Mononuclear cell (primary cell): ENCODE results near the gene PTPRE. TPM values are rescaled to one million over a fixed set of nuclear protein-coding genes. Genes with fewer than 3 reads are reported as not detected.

ENCODE experiments used
- H3K27me3 ChIP-seq: 2 replicates; pipeline ENCODE4 v1.6.0; 2011; ENCODE audit warnings: low read length, control low read depth; ENCODE audit not compliant: insufficient read depth
- H3K4me1 ChIP-seq: 2 replicates; pipeline ENCODE4 v1.5.1; 2011; ENCODE audit warnings: mild to moderate bottlenecking, low read length, control low read depth; ENCODE audit not compliant: insufficient read depth
- H3K4me3 ChIP-seq: 2 replicates; pipeline ENCODE4 v1.5.1; 2011; ENCODE audit warnings: mild to moderate bottlenecking, low read length, moderate library complexity
- H3K9me3 ChIP-seq: 2 replicates; pipeline ENCODE4 v1.5.1; 2011; ENCODE audit warnings: low read depth, mild to moderate bottlenecking, control low read depth, low read length
- total RNA-seq: library from RNA; depleted of rRNA; stranded (reverse); fragments of >200 nt; gene quantifications from one replicate; pipeline ENCODE4 v1.2.3, GENCODE V29; 2012

The PTPRE gene
- total RNA-seq, 1 donor = 205 TPM

GRCh38 chr10:127943336-127943910 is 36.5 kb downstream of the PTPRE start:
- Histone ChIP-seq H3K9me3 (no peaks in the 10 kb centered on the region), H3K4me1 (peaks cover 26% of the 10 kb centered on the region), H3K4me3 (no peak overlapping the region), H3K27me3 (no peaks in the 10 kb centered on the region)

GRCh38 chr10:127944256-127944655 is 37.4 kb downstream of the PTPRE start:
- H3K9me3 ChIP-seq = no peaks in the 10 kb centered on the region
- no peaks in the 10 kb centered on the region for H3K27me3 ChIP-seq
- peaks cover 26% of the 10 kb centered on the region for H3K4me1 ChIP-seq
- no peak overlapping the region for H3K4me3 ChIP-seq

- no peaks in the 10 kb centered on the region for H3K9me3 ChIP-seq
- H3K27me3 ChIP-seq = no peaks in the 10 kb centered on the region
- H3K4me3 ChIP-seq = no peak overlapping the region
- H3K4me1 ChIP-seq = peaks cover 26% of the 10 kb centered on the region
These were observed 38.4 kb downstream of the PTPRE start for GRCh38 chr10:127945341-127945758.

GRCh38 chr10:127945948-127946711 is 39.2 kb downstream of the PTPRE start:
- Histone ChIP-seq H3K4me3 (no peak overlapping the region), H3K27me3 (no peaks in the 10 kb centered on the region), H3K9me3 (no peaks in the 10 kb centered on the region), H3K4me1 (peaks cover 26% of the 10 kb centered on the region)

- H3K4me3 ChIP-seq = no peak overlapping the region
- H3K4me1 ChIP-seq = peaks cover 26% of the 10 kb centered on the region
- no peaks in the 10 kb centered on the region for H3K9me3 ChIP-seq
- no peaks in the 10 kb centered on the region for H3K27me3 ChIP-seq
These were observed 40.3 kb downstream of the PTPRE start for GRCh38 chr10:127947211-127947610.

- Histone ChIP-seq H3K9me3 (no peaks in the 10 kb centered on the region), H3K27me3 (no peaks in the 10 kb centered on the region), H3K4me3 (no peak overlapping the region), H3K4me1 (peaks cover 26% of the 10 kb centered on the region)
These were observed 41.9 kb downstream of the PTPRE start for GRCh38 chr10:127948791-127949190.

GRCh38 chr10:127949831-127950230 is 42.9 kb downstream of the PTPRE start:
- H3K9me3 ChIP-seq = no peaks in the 10 kb centered on the region

GRCh38 chr10:127951861-127952574 is 45.1 kb downstream of the PTPRE start:
- peaks cover 5% of the 10 kb centered on the region for H3K4me1 ChIP-seq
- no peaks in the 10 kb centered on the region for H3K9me3 ChIP-seq
- H3K27me3 ChIP-seq = no peaks in the 10 kb centered on the region
- no peak overlapping the region for H3K4me3 ChIP-seq

More at GRCh38 chr10:127949831-127950230, 42.9 kb downstream of the PTPRE start:
- Histone ChIP-seq H3K27me3 (no peaks in the 10 kb centered on the region), H3K4me3 (no peak overlapping the region), H3K4me1 (peaks cover 24% of the 10 kb centered on the region)

- H3K4me3 ChIP-seq = no peak overlapping the region
- no peaks in the 10 kb centered on the region for H3K27me3 ChIP-seq
- peaks cover under 1% of the 10 kb centered on the region for H3K4me1 ChIP-seq
- H3K9me3 ChIP-seq = no peaks in the 10 kb centered on the region
These were observed 45.6 kb downstream of the PTPRE start for GRCh38 chr10:127952575-127952869.

- H3K27me3 ChIP-seq = no peaks in the 10 kb centered on the region
- no peaks in the 10 kb centered on the region for H3K9me3 ChIP-seq
- no peaks in the 10 kb centered on the region for H3K4me1 ChIP-seq
- H3K4me3 ChIP-seq = no peak overlapping the region
These were observed 46.0 kb downstream of the PTPRE start for GRCh38 chr10:127952918-127953317.

- H3K27me3 ChIP-seq = no peaks in the 10 kb centered on the region
- no peaks in the 10 kb centered on the region for H3K9me3 ChIP-seq
- H3K4me1 ChIP-seq = no peaks in the 10 kb centered on the region
- no peak overlapping the region for H3K4me3 ChIP-seq
These were observed 47.0 kb downstream of the PTPRE start for GRCh38 chr10:127953876-127954275.

- H3K9me3 ChIP-seq = no peaks in the 10 kb centered on the region
- no peaks in the 10 kb centered on the region for H3K4me1 ChIP-seq
- no peaks in the 10 kb centered on the region for H3K27me3 ChIP-seq
- no peak overlapping the region for H3K4me3 ChIP-seq
These were observed 52.5 kb downstream of the PTPRE start for GRCh38 chr10:127959428-127959827.

- no peak overlapping the region for H3K4me3 ChIP-seq
- H3K27me3 ChIP-seq = no peaks in the 10 kb centered on the region
- no peaks in the 10 kb centered on the region for H3K9me3 ChIP-seq
- H3K4me1 ChIP-seq = no peaks in the 10 kb centered on the region
These were observed 54.2 kb downstream of the PTPRE start for GRCh38 chr10:127961071-127961470.

- H3K9me3 ChIP-seq = no peaks in the 10 kb centered on the region
- H3K27me3 ChIP-seq = no peaks in the 10 kb centered on the region
- H3K4me3 ChIP-seq = no peak overlapping the region
- no peaks in the 10 kb centered on the region for H3K4me1 ChIP-seq
These were observed 55.3 kb downstream of the PTPRE start for GRCh38 chr10:127962205-127962604.

GRCh38 chr10:127963136-127963535 is 56.2 kb downstream of the PTPRE start:
- no peak overlapping the region for H3K4me3 ChIP-seq
- no peaks in the 10 kb centered on the region for H3K27me3 ChIP-seq
- H3K9me3 ChIP-seq = no peaks in the 10 kb centered on the region
- no peaks in the 10 kb centered on the region for H3K4me1 ChIP-seq
